ENCODE data around the gene MYO1E. TPM values are rescaled to one million over a fixed set of nuclear protein-coding genes. Genes with fewer than 3 reads are reported as not detected.
"Not testable (repeated sequence)": the region's sequence is repeated elsewhere in the genome, so short reads cannot be mapped to it uniquely, and the experiment has no call there.

The MYO1E gene
- polyA plus RNA-seq, 6 donors from 2014 or later = 32.4 to 80.0 (median 45.3) TPM

DNA sequence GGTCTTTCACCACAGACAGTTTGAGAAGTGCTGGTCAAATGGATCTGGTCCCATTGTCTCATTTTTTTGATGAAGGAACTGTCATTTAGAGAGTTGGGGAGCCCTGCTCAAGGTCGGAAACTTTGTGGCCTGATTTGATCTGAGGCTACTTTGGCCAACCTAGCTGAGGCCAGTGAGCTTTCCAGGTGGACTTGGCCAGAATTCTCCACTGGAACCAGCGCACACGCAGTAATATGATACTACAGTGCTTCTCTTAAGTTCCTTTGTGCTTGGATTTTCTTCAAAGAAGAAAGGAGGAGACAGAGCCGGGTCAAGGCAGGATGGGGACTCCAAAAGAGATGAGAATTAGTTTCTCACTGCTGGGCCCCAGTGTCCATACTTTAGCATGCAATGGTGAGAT lies 217.2 kb downstream of the MYO1E start:
- H3K9me3 Mint-ChIP-seq = no peaks in the 10 kb centered on the region

GRCh38 chr15:59154243-59154642 lies 218.4 kb downstream of the MYO1E start:
- no peak for DNase-seq
- no peak overlapping the region for H3K27ac Mint-ChIP-seq
- H3K4me3 Mint-ChIP-seq = no peak overlapping the region
- ATAC-seq (ENCODE audit: low read depth in 2 of 2) = no peak
- peaks cover 21 to 22% of the 10 kb centered on the region in 2 donors for H3K36me3 Mint-ChIP-seq
- H3K4me1 Mint-ChIP-seq = no peaks in the 10 kb centered on the region
- H3K9me3 Mint-ChIP-seq = no peaks in the 10 kb centered on the region
- H3K27me3 Mint-ChIP-seq = no peaks in the 10 kb centered on the region

More for the DNA sequence above, 217.2 kb downstream of the MYO1E start:
- no peak for DNase-seq
- Mint-ChIP-seq H3K27ac (peak overlapping the region in 2 of 6 donors; percentile 34 to 59), H3K4me3 (no peak overlapping the region), H3K27me3 (no peaks in the 10 kb centered on the region), H3K4me1 (no peaks in the 10 kb centered on the region), H3K36me3 (peaks cover 16 to 21% of the 10 kb centered on the region in 2 donors)
- ATAC-seq (ENCODE audit: low read depth in 2 of 2) = no peak

GRCh38 chr15:59153466-59153865 lies 219.2 kb downstream of the MYO1E start:
- no peak for ATAC-seq (ENCODE audit: low read depth in 2 of 2)
- Mint-ChIP-seq H3K4me3 (no peak overlapping the region), H3K27ac (peak overlapping the region in 1 of 6 donors; percentile 45), H3K36me3 (peaks cover 23 to 30% of the 10 kb centered on the region in 2 donors), H3K27me3 (no peaks in the 10 kb centered on the region), H3K9me3 (no peaks in the 10 kb centered on the region), H3K4me1 (no peaks in the 10 kb centered on the region)
- no peak for DNase-seq

- Mint-ChIP-seq H3K27me3 (no peaks in the 10 kb centered on the region), H3K4me3 (no peak overlapping the region), H3K36me3 (peaks cover 23 to 30% of the 10 kb centered on the region in 2 donors), H3K27ac (peak overlapping the region in 4 of 6 donors; percentile 8 to 89 (median 11)), H3K4me1 (no peaks in the 10 kb centered on the region), H3K9me3 (no peaks in the 10 kb centered on the region)
- DNase-seq (no peak), ATAC-seq (ENCODE audit: low read depth in 2 of 2) (no peak)
Measured at GRCh38 chr15:59152694-59153450, 219.8 kb downstream of the MYO1E start.

DNA sequence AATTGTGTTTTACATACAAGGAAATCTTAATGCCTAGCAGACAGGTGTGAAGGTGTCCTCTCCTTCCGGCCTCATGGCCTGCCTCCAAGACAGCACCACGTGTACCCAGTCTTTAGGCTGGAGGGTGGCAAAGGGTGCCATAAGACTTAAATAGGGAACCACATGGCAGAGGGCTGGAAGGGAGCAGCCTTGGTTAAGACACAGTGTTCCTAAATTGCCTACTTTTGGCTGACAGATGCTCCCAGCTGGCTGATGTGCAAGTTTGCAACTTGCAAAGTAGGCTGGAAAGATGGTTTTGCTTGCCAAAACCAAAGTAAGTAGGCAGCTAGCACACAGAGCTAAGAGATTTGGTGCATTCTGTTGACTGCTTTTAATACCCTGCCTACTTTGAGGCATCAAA lies 222.5 kb downstream of the MYO1E start:
- Mint-ChIP-seq H3K9me3 (no peaks in the 10 kb centered on the region), H3K36me3 (peaks cover 23% of the 10 kb centered on the region in 2 donors), H3K27me3 (no peaks in the 10 kb centered on the region), H3K4me1 (no peaks in the 10 kb centered on the region), H3K27ac (no peak overlapping the region), H3K4me3 (peak overlapping the region in 1 of 8 donors; percentile 29)
- ATAC-seq (ENCODE audit: low read depth in 2 of 2) = no peak
- DNase-seq = no peak

DNA sequence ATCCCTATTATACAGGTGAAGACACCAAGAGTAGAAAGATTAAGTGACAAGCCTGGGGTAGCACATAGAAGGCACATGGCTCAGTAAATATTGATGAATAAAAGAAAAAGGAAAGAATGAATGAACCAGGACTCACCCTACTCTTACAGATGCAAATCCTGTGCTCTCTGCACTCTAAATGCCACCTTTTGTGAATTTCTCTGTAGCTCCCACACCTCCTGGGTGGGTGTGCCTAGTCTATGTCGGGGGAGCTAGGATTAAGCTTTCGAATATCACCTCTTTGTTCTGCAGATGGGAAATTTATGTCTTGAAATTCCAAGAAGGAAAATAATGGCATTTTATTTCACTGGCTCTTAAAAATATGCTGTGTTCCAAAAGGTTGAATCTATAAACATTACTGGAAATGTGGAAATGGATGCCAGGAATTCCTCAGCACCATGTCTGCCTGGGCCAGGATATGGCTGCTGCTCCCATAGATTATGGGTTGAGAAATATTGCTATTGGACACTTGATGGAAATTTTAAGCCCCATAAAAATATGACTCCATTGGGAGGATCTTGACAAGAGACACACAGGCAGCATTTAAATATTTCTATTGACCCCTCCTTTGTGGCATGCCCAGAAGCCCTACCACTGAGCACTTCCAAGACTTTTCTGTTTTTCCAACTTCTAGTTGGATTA lies 224.4 kb downstream of the MYO1E start:
- no peak overlapping the region for H3K4me3 Mint-ChIP-seq
- no peaks in the 10 kb centered on the region for H3K27me3 Mint-ChIP-seq
- no peak for DNase-seq
- peaks cover 16 to 19% of the 10 kb centered on the region in 2 donors for H3K36me3 Mint-ChIP-seq
- peak overlapping the region in 1 of 6 donors; percentile 2 for H3K27ac Mint-ChIP-seq
- H3K4me1 Mint-ChIP-seq = no peaks in the 10 kb centered on the region
- no peaks in the 10 kb centered on the region for H3K9me3 Mint-ChIP-seq
- no peak for ATAC-seq (ENCODE audit: low read depth in 2 of 2)

- no peak for ATAC-seq (ENCODE audit: low read depth in 2 of 2)
- peaks cover 14% of the 10 kb centered on the region in 2 donors for H3K36me3 Mint-ChIP-seq
- H3K27ac Mint-ChIP-seq = peak overlapping the region in 3 of 6 donors; percentile 20 to 79 (median 77)
- no peaks in the 10 kb centered on the region for H3K27me3 Mint-ChIP-seq
- H3K9me3 Mint-ChIP-seq = no peaks in the 10 kb centered on the region
- no peaks in the 10 kb centered on the region for H3K4me1 Mint-ChIP-seq
- DNase-seq = no peak
- no peak overlapping the region for H3K4me3 Mint-ChIP-seq
Measured at GRCh38 chr15:59147666-59148065, 225.0 kb downstream of the MYO1E start.

DNA sequence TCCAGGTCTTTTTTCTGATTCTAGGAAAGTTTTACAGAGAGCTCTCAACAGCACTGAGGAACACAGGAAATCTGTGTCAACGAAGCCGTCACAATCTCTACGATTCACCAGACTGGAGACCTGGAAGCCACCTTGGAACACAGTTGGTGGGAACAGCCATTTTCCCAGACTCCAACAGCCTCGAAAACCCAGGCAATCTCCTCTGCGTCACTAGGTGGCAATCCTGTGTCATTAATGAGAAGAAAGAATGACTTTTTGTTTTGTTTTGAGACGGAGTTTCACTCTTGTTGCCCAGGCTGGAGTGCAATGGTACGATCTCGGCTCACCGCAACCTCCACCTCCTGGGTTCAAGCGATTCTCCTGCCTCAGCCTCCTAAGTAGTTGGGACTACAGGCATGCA lies 228.1 kb downstream of the MYO1E start:
- H3K27me3 Mint-ChIP-seq; H3K4me3 Mint-ChIP-seq; DNase-seq; ATAC-seq (ENCODE audit: low read depth in 2 of 2); H3K9me3 Mint-ChIP-seq; H3K4me1 Mint-ChIP-seq: not testable (repeated sequence)
- H3K27ac Mint-ChIP-seq = peak overlapping the region in 1 of 6 donors; percentile 37
- H3K36me3 Mint-ChIP-seq = peaks cover 12% of the 10 kb centered on the region in 2 donors

DNA sequence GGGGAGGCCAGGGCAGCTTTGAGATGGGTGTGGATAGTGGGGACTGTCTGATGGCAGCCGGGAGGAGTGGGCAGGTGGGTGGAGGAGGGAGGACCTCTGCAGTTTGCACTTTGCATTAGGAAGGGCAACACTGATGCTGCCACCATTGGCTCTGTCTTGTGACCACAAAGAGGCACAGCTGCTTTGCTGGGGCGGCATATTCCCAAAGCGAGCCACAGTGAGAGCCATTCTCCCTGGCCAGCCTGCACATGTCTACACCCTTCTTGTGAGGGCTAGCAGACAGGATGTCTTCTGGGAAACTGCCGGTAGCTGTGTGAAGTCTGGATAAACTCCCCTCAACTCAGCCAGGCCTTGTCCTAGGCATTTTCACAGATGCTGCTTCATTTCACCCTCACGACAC lies 229.4 kb downstream of the MYO1E start:
- Mint-ChIP-seq H3K4me3 (no peak overlapping the region), H3K4me1 (peaks cover 6 to 9% (median 7%) of the 10 kb centered on the region in 3 donors), H3K27ac (no peak overlapping the region), H3K36me3 (peaks cover 0 to 7% of the 10 kb centered on the region in 2 donors), H3K27me3 (no peaks in the 10 kb centered on the region), H3K9me3 (no peaks in the 10 kb centered on the region)
- DNase-seq (no peak), ATAC-seq (ENCODE audit: low read depth in 2 of 2) (no peak)

- Mint-ChIP-seq H3K27me3 (no peaks in the 10 kb centered on the region), H3K4me1 (peaks cover 12 to 15% (median 14%) of the 10 kb centered on the region in 3 donors), H3K36me3 (peaks cover 0 to 24% of the 10 kb centered on the region in 2 donors), H3K4me3 (no peak overlapping the region), H3K27ac (peak overlapping the region in 2 of 6 donors; percentile 20 to 27), H3K9me3 (no peaks in the 10 kb centered on the region)
- DNase-seq (no peak), ATAC-seq (ENCODE audit: low read depth in 2 of 2) (peak in 1 of 2 donors; percentile 20)
Measured at GRCh38 chr15:59140422-59141226, 232.0 kb downstream of the MYO1E start.

- Mint-ChIP-seq H3K36me3 (peaks cover 0 to 38% of the 10 kb centered on the region in 2 donors), H3K4me3 (no peak overlapping the region), H3K27me3 (no peaks in the 10 kb centered on the region), H3K27ac (peak overlapping the region in 3 of 6 donors; percentile 15 to 85 (median 71)), H3K4me1 (peaks cover 12 to 15% (median 14%) of the 10 kb centered on the region in 3 donors), H3K9me3 (no peaks in the 10 kb centered on the region)
- DNase-seq (peak; percentile 53), ATAC-seq (ENCODE audit: low read depth in 2 of 2) (peak; percentile 95 to 98)
Measured at GRCh38 chr15:59138243-59138642, 234.4 kb downstream of the MYO1E start.

- ATAC-seq (ENCODE audit: low read depth in 2 of 2) (no peak), DNase-seq (no peak)
- Mint-ChIP-seq H3K4me1 (peaks cover 12 to 15% (median 14%) of the 10 kb centered on the region in 3 donors), H3K9me3 (no peaks in the 10 kb centered on the region), H3K36me3 (peaks cover 0 to 33% of the 10 kb centered on the region in 2 donors), H3K27ac (peak overlapping the region in 3 of 6 donors; percentile 36 to 54 (median 37)), H3K4me3 (no peak overlapping the region), H3K27me3 (no peaks in the 10 kb centered on the region)
Measured at GRCh38 chr15:59137566-59137965, 235.1 kb downstream of the MYO1E start.

DNA sequence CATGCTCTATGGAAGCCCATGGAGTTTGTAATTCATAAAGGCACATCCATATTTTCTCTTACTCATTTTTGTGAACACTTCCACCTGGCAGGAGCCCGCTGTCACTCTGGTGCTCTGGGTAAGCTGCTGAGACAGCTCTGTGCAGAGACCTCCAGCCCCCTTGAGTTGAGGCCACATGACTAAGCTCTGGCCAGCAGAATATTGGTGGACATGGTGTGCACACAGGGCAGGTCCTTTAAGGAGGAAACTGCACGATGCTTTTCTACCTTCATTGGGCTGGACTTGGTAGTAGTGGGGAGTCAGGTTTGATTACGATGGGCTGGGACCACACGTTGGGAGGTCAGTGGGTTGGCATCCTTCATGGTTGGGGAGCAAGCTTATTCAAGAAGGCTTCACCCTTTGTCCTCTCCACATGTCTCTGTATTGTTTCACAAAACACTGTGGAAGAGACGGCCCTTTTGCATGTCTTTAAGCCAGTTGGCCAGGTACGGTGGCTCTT lies 238.7 kb downstream of the MYO1E start:
- peaks cover 7 to 19% (median 17%) of the 10 kb centered on the region in 3 donors for H3K4me1 Mint-ChIP-seq
- no peak for ATAC-seq (ENCODE audit: low read depth in 2 of 2)
- peaks cover 0 to 18% (median 10%) of the 10 kb centered on the region in 7 donors for H3K9me3 Mint-ChIP-seq
- peak overlapping the region in 2 of 6 donors; percentile 11 to 41 for H3K27ac Mint-ChIP-seq
- no peak for DNase-seq
- peak overlapping the region in 1 of 8 donors; percentile 3 for H3K4me3 Mint-ChIP-seq
- H3K36me3 Mint-ChIP-seq = peaks cover 12 to 36% of the 10 kb centered on the region in 2 donors
- H3K27me3 Mint-ChIP-seq = no peaks in the 10 kb centered on the region

Measured in naive B cell (primary cell).